Measurements from ENCODE around the gene C1orf21. TPM values are rescaled to one million over a fixed set of nuclear protein-coding genes. Genes with fewer than 3 reads are reported as not detected.

Gene C1orf21
- total RNA-seq, 1 experiment from 2014 or later: 28.5 TPM

- ATAC-seq: no peak
- Mint-ChIP-seq H3K9me3 (peaks cover 8% of the 10 kb centered on the region; the same call in 1 of the 2 replicates), H3K4me3 (no peak overlapping the region), H3K36me3 (no peaks in the 10 kb centered on the region), H3K4me1 (0 out of 2 replicates have a peak, but pooled peaks cover 3% of the 10 kb centered on the region), H3K27me3 (ENCODE audit: low read depth) (no peaks in the 10 kb centered on the region), H3K27ac (no peak overlapping the region)
- no peak for TF ChIP-seq ZBTB21 (CRISPR knock-in tag; IDR thresholded peaks at IDR 0.05; ENCODE audit: borderline replicate concordance)
- TF ChIP-seq, protein P1, sequence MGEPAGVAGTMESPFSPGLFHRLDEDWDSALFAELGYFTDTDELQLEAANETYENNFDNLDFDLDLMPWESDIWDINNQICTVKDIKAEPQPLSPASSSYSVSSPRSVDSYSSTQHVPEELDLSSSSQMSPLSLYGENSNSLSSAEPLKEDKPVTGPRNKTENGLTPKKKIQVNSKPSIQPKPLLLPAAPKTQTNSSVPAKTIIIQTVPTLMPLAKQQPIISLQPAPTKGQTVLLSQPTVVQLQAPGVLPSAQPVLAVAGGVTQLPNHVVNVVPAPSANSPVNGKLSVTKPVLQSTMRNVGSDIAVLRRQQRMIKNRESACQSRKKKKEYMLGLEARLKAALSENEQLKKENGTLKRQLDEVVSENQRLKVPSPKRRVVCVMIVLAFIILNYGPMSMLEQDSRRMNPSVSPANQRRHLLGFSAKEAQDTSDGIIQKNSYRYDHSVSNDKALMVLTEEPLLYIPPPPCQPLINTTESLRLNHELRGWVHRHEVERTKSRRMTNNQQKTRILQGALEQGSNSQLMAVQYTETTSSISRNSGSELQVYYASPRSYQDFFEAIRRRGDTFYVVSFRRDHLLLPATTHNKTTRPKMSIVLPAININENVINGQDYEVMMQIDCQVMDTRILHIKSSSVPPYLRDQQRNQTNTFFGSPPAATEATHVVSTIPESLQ (CRISPR knock-in tag; IDR thresholded peaks at IDR 0.05): no peak
- TF ChIP-seq NR2C2 (CRISPR knock-in tag; IDR thresholded peaks at IDR 0.05): no peak
- TF ChIP-seq NR3C1 (CRISPR knock-in tag; conservative IDR thresholded peaks at IDR 0.05; ENCODE audit: low read depth): no peak
- no peak for TF ChIP-seq HMGA2 (CRISPR knock-in tag; IDR thresholded peaks at IDR 0.05)
- no peak for TF ChIP-seq ESRRA (CRISPR knock-in tag; IDR thresholded peaks at IDR 0.05; ENCODE audit: borderline replicate concordance)
- TF ChIP-seq NR1H2 (CRISPR knock-in tag; IDR thresholded peaks at IDR 0.05): no peak
- TF ChIP-seq, protein P2, sequence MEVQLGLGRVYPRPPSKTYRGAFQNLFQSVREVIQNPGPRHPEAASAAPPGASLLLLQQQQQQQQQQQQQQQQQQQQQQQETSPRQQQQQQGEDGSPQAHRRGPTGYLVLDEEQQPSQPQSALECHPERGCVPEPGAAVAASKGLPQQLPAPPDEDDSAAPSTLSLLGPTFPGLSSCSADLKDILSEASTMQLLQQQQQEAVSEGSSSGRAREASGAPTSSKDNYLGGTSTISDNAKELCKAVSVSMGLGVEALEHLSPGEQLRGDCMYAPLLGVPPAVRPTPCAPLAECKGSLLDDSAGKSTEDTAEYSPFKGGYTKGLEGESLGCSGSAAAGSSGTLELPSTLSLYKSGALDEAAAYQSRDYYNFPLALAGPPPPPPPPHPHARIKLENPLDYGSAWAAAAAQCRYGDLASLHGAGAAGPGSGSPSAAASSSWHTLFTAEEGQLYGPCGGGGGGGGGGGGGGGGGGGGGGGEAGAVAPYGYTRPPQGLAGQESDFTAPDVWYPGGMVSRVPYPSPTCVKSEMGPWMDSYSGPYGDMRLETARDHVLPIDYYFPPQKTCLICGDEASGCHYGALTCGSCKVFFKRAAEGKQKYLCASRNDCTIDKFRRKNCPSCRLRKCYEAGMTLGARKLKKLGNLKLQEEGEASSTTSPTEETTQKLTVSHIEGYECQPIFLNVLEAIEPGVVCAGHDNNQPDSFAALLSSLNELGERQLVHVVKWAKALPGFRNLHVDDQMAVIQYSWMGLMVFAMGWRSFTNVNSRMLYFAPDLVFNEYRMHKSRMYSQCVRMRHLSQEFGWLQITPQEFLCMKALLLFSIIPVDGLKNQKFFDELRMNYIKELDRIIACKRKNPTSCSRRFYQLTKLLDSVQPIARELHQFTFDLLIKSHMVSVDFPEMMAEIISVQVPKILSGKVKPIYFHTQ (CRISPR knock-in tag; IDR thresholded peaks at IDR 0.05): no peak
- no peak for TF ChIP-seq GRHL2 (CRISPR knock-in tag; IDR thresholded peaks at IDR 0.05; ENCODE audit: insufficient replicate concordance, severe bottlenecking)
- no peak for TF ChIP-seq MYBL2 (CRISPR knock-in tag; IDR thresholded peaks at IDR 0.05)
- no peak for TF ChIP-seq PRRX2 (CRISPR knock-in tag; IDR thresholded peaks at IDR 0.05)
- TF ChIP-seq FOXJ3 (CRISPR knock-in tag; IDR thresholded peaks at IDR 0.05; ENCODE audit: borderline replicate concordance): no peak
- no peak for DNase-seq (ENCODE audit: low spot score)
- ChIA-PET POLR2A (no interaction called here), CTCF (no interaction called here)
These were observed 18.5 kb upstream of the C1orf21 start for GRCh38 chr1:184368354-184368753.

GRCh38 chr1:184370850-184371249 lies 16.0 kb upstream of the C1orf21 start:
- Mint-ChIP-seq H3K4me1 (0 out of 2 replicates have a peak, but pooled peaks cover 3% of the 10 kb centered on the region), H3K9me3 (no peaks in the 10 kb centered on the region), H3K4me3 (no peak overlapping the region), H3K36me3 (no peaks in the 10 kb centered on the region), H3K27ac (no peak overlapping the region), H3K27me3 (ENCODE audit: low read depth) (no peaks in the 10 kb centered on the region)
- ATAC-seq (peak; percentile 86), DNase-seq (ENCODE audit: low spot score) (no peak)
- ChIA-PET POLR2A (interaction anchor here (1.1 kb wide), 1 partner anchor 16 kb away, joined by 3 read pairs; the partner anchor contains the start of gene C1orf21), CTCF (interaction anchor here (0.6 to 2.0 kb wide), 3 partner anchors 10 to 293 kb away, joined by 3 to 6 read pairs (median 5); no protein-coding TSS in a partner anchor)
- no peak for TF ChIP-seq ESRRA (CRISPR knock-in tag; IDR thresholded peaks at IDR 0.05; ENCODE audit: borderline replicate concordance)
- no peak for TF ChIP-seq TEAD1 (CRISPR knock-in tag; IDR thresholded peaks at IDR 0.05)
- TF ChIP-seq, protein P3, sequence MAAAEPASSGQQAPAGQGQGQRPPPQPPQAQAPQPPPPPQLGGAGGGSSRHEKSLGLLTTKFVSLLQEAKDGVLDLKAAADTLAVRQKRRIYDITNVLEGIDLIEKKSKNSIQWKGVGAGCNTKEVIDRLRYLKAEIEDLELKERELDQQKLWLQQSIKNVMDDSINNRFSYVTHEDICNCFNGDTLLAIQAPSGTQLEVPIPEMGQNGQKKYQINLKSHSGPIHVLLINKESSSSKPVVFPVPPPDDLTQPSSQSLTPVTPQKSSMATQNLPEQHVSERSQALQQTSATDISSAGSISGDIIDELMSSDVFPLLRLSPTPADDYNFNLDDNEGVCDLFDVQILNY (CRISPR knock-in tag; IDR thresholded peaks at IDR 0.05): no peak
- no peak for TF ChIP-seq ZNF263 (CRISPR knock-in tag; IDR thresholded peaks at IDR 0.05; ENCODE audit: low read depth)
- TF ChIP-seq FOXK1 (CRISPR knock-in tag; IDR thresholded peaks at IDR 0.05): no peak

GRCh38 chr1:184373155-184373554 lies 13.7 kb upstream of the C1orf21 start:
- CTCF ChIA-PET: no interaction called here
- H3K4me3 Mint-ChIP-seq: no peak overlapping the region
- H3K27me3 Mint-ChIP-seq (ENCODE audit: low read depth): no peaks in the 10 kb centered on the region

More at GRCh38 chr1:184373155-184373554, 13.7 kb upstream of the C1orf21 start:
- TF ChIP-seq FOXK1 (CRISPR knock-in tag; IDR thresholded peaks at IDR 0.05) (no peak), TP53 (CRISPR knock-in tag; IDR thresholded peaks at IDR 0.05) (no peak), ZNF219 (CRISPR knock-in tag; IDR thresholded peaks at IDR 0.05; ENCODE audit: borderline replicate concordance) (no peak), JAZF1 (CRISPR knock-in tag; IDR thresholded peaks at IDR 0.05) (no peak)
- TF ChIP-seq, protein P4, sequence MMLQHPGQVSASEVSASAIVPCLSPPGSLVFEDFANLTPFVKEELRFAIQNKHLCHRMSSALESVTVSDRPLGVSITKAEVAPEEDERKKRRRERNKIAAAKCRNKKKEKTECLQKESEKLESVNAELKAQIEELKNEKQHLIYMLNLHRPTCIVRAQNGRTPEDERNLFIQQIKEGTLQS (CRISPR knock-in tag; conservative IDR thresholded peaks at IDR 0.05): no peak
- TF ChIP-seq, protein P5, sequence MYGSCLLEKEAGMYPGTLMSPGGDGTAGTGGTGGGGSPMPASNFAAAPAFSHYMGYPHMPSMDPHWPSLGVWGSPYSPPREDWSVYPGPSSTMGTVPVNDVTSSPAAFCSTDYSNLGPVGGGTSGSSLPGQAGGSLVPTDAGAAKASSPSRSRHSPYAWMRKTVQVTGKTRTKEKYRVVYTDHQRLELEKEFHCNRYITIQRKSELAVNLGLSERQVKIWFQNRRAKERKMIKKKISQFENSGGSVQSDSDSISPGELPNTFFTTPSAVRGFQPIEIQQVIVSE (CRISPR knock-in tag; IDR thresholded peaks at IDR 0.05; ENCODE audit: borderline replicate concordance): no peak
- Mint-ChIP-seq H3K36me3 (no peaks in the 10 kb centered on the region), H3K9me3 (no peaks in the 10 kb centered on the region), H3K4me1 (peaks cover 7% of the 10 kb centered on the region; the same call in 1 of the 2 replicates), H3K27ac (no peak overlapping the region)
- DNase-seq (ENCODE audit: low spot score) (no peak), ATAC-seq (peak; percentile 75)
- POLR2A ChIA-PET: no interaction called here

Measured in WTC11 (cell line).